Body of pancreas (tissue), 4 donors: ENCODE measurements around the gene PIGZ. TPM values are rescaled to one million over a fixed set of nuclear protein-coding genes. Genes with fewer than 3 reads are reported as not detected.

Experiments used
- ATAC-seq: fragments of 150-250 bp; one replicate; pipeline ENCODE4 v1.9.1; 2016
- DNase-seq, 4 donors: peaks; one replicate each; pipeline ENCODE4 v3.0.0-alpha.2; 2019
- H3K27ac ChIP-seq, 4 donors: fragments of 200-600 bp; sonication (generic); 1 replicate in 3 of 4; 2 replicates in 1 of 4; pipeline versions ENCODE4 v1.5.1 to v1.6.1; 2016 to 2019; ENCODE audit warnings: mild to moderate bottlenecking in 1 of 4, mixed read lengths in 1 of 4, moderate library complexity in 1 of 4
- H3K27me3 ChIP-seq, 2 donors: fragments of 200-600 bp; sonication (generic); one replicate each; pipeline ENCODE4 v1.6.0; 2016; ENCODE audit warnings: mild to moderate bottlenecking in 1 of 2
- H3K36me3 ChIP-seq, 2 donors: fragments of 200-600 bp; sonication (generic); replicated peaks in 1 of 2; 2 replicates each; pipeline ENCODE4 v1.5.1; 2016; ENCODE audit warnings: low read depth in 2 of 2; ENCODE audit not compliant: insufficient read depth in 1 of 2
- H3K4me1 ChIP-seq: fragments of 200-600 bp; sonication (generic); one replicate; pipeline ENCODE4 v1.6.0; 2016
- H3K4me3 ChIP-seq, 2 donors: fragments of 200-600 bp; sonication (generic); 1 replicate in 1 of 2; 2 replicates in 1 of 2; pipeline ENCODE4 v1.5.1; 2016 to 2019
- H3K9me3 ChIP-seq, 3 donors: fragments of 200-600 bp; sonication (generic); 1 replicate in 2 of 3; 2 replicates in 1 of 3; pipeline ENCODE4 v1.5.1; 2016
- CTCF ChIP-seq, 7 experiments: fragments of 450-650 bp in 4 of 7; fragments of 200-600 bp in 3 of 7; sonication (generic) in 3 of 7; IDR thresholded peaks; one replicate each; pipeline ENCODE4 v1.5.1; 2016 to 2019; ENCODE audit warnings: antibody characterized with exemption in 7 of 7
- POLR2A ChIP-seq, 3 donors: fragments of 450-650 bp; IDR thresholded peaks; one replicate each; pipeline ENCODE4 v1.6.1; 2016; ENCODE audit warnings: antibody characterized with exemption in 3 of 3, mild to moderate bottlenecking in 2 of 3
- WGBS, 2 donors: methylation state at CpG; one replicate each; pipeline ENCODE4 v1.1.5; 2017; 5-methylcytosine and 5-hydroxymethylcytosine counted together
- intact Hi-C: fragments of 100-400 bp; cut with DNase I; formaldehyde crosslinking; loops from one replicate; pipeline ENCODE4 v1.15.1; 2023
- total RNA-seq, 2 donors: library from RNA; depleted of rRNA; stranded (reverse); fragments of >200 nt; gene quantifications; one replicate each; pipeline ENCODE4 v1.1.0, GENCODE V29; 2016

The PIGZ gene
- total RNA-seq, 2 donors from 2014 or later: 1.0 to 1.3 TPM

GRCh38 chr3:197002701-197003454, 34.2 kb upstream of the PIGZ start:
- no peaks in the 10 kb centered on the region for H3K27me3 ChIP-seq
- no peaks in the 10 kb centered on the region for H3K36me3 ChIP-seq
- intact Hi-C loops: no loop called here
- WGBS, 2 donors: 1% methylated on average over 82 of the region's 113 CpGs; no CpG with 5 or more reads in 1 of the 2 donors
- peak overlapping the region in 1 of 2 donors; percentile 28 for H3K4me3 ChIP-seq
- DNase-seq (peak; percentile 89 to 90 (median 90)), ATAC-seq (peak; percentile 92)
- peak overlapping the region; percentile 79 to 83 (median 80) for H3K27ac ChIP-seq
- TF ChIP-seq POLR2A (IDR thresholded peaks at IDR 0.05) (peak in 2 of 3 donors; percentile 9 to 33), CTCF (IDR thresholded peaks at IDR 0.05) (peak; percentile 43 to 83 (median 73))
- H3K4me1 ChIP-seq: peaks cover 17% of the 10 kb centered on the region
- no peaks in the 10 kb centered on the region for H3K9me3 ChIP-seq

GRCh38 chr3:197001972-197002700, 33.5 kb upstream of the PIGZ start:
- ATAC-seq (peak; percentile 13), DNase-seq (peak in 1 of 4 donors; percentile 28)
- Histone ChIP-seq H3K27me3 (no peaks in the 10 kb centered on the region), H3K27ac (peak overlapping the region; percentile 79 to 83 (median 80)), H3K4me1 (peaks cover 17% of the 10 kb centered on the region), H3K36me3 (no peaks in the 10 kb centered on the region), H3K4me3 (peak overlapping the region in 1 of 2 donors; percentile 2), H3K9me3 (no peaks in the 10 kb centered on the region)
- WGBS, 2 donors: 22 to 43% methylated on average over 19 to 49 of the region's 55 CpGs
- intact Hi-C loops: no loop called here
- TF ChIP-seq CTCF (IDR thresholded peaks at IDR 0.05) (no peak), POLR2A (IDR thresholded peaks at IDR 0.05) (no peak)

- Histone ChIP-seq H3K4me3 (no peak overlapping the region), H3K27me3 (no peaks in the 10 kb centered on the region), H3K36me3 (no peaks in the 10 kb centered on the region), H3K4me1 (peaks cover 17% of the 10 kb centered on the region), H3K27ac (no peak overlapping the region), H3K9me3 (no peaks in the 10 kb centered on the region)
- intact Hi-C loops: no loop called here
- ATAC-seq (no peak), DNase-seq (peak in 1 of 4 donors; percentile 5)
- TF ChIP-seq POLR2A (IDR thresholded peaks at IDR 0.05) (no peak), CTCF (IDR thresholded peaks at IDR 0.05) (no peak)
- WGBS, 2 donors: 96 to 97% methylated on average over 17 to 20 of the region's 20 CpGs
Measured at GRCh38 chr3:197001106-197001971, 32.7 kb upstream of the PIGZ start.

- DNase-seq (peak in 1 of 4 donors; percentile 4), ATAC-seq (no peak)
- TF ChIP-seq CTCF (IDR thresholded peaks at IDR 0.05): no peak
- no peak for TF ChIP-seq POLR2A (IDR thresholded peaks at IDR 0.05)
- H3K9me3 ChIP-seq: no peaks in the 10 kb centered on the region
- intact Hi-C loops: no loop called here
- no peak overlapping the region for H3K27ac ChIP-seq
- no peaks in the 10 kb centered on the region for H3K36me3 ChIP-seq
- WGBS, 2 donors: 92 to 96% methylated on average over 5 of the region's 5 CpGs
- peaks cover 17% of the 10 kb centered on the region for H3K4me1 ChIP-seq
- no peaks in the 10 kb centered on the region for H3K27me3 ChIP-seq
- H3K4me3 ChIP-seq: no peak overlapping the region
Measured at GRCh38 chr3:197000211-197000610, 31.6 kb upstream of the PIGZ start.
